ENCODE data around the gene NDST1.

Gene NDST1

GRCh38 chr5:150481972-150482406, 25.9 kb upstream of the NDST1 start:
- ATAC-seq: no peak
- TF ChIP-seq ESRRG (CRISPR knock-in tag; IDR thresholded peaks at IDR 0.05) (no peak), ZNF565 (CRISPR knock-in tag; conservative IDR thresholded peaks at IDR 0.05; ENCODE audit: low read depth) (no peak), BACH2 (CRISPR knock-in tag; IDR thresholded peaks at IDR 0.05; ENCODE audit: borderline replicate concordance) (no peak), CSRNP3 (CRISPR knock-in tag; IDR thresholded peaks at IDR 0.05) (no peak), PPARA (CRISPR knock-in tag; IDR thresholded peaks at IDR 0.05; ENCODE audit: borderline replicate concordance) (no peak), SNAI2 (CRISPR knock-in tag; IDR thresholded peaks at IDR 0.05) (no peak)

- no peak for TF ChIP-seq ZNF70 (CRISPR knock-in tag; IDR thresholded peaks at IDR 0.05)
- no peak for TF ChIP-seq ZNF8 (CRISPR knock-in tag; IDR thresholded peaks at IDR 0.05)
- TF ChIP-seq PPARA (CRISPR knock-in tag; IDR thresholded peaks at IDR 0.05; ENCODE audit: borderline replicate concordance): no peak
- TF ChIP-seq ZNF565 (CRISPR knock-in tag; conservative IDR thresholded peaks at IDR 0.05; ENCODE audit: low read depth): no peak
- no peak for TF ChIP-seq SNAI2 (CRISPR knock-in tag; IDR thresholded peaks at IDR 0.05)
- TF ChIP-seq ESRRG (CRISPR knock-in tag; IDR thresholded peaks at IDR 0.05): no peak
- no peak for TF ChIP-seq GLIS3 (CRISPR knock-in tag; IDR thresholded peaks at IDR 0.05)
- no peak for TF ChIP-seq PATZ1 (CRISPR knock-in tag; IDR thresholded peaks at IDR 0.05; ENCODE audit: borderline replicate concordance)
- TF ChIP-seq CSDC2 (CRISPR knock-in tag; IDR thresholded peaks at IDR 0.05): no peak
- TF ChIP-seq RARB (CRISPR knock-in tag; IDR thresholded peaks at IDR 0.05): no peak
- TF ChIP-seq ZFP30 (CRISPR knock-in tag; IDR thresholded peaks at IDR 0.05): no peak
- no peak for TF ChIP-seq TSHZ2 (CRISPR knock-in tag; IDR thresholded peaks at IDR 0.05)
- no peak for TF ChIP-seq BACH2 (CRISPR knock-in tag; IDR thresholded peaks at IDR 0.05; ENCODE audit: borderline replicate concordance)
- TF ChIP-seq TCF4 (CRISPR knock-in tag; IDR thresholded peaks at IDR 0.05; ENCODE audit: borderline replicate concordance): no peak
- no peak for TF ChIP-seq CREB5 (CRISPR knock-in tag; IDR thresholded peaks at IDR 0.05; ENCODE audit: low read depth)
- no peak for TF ChIP-seq CSRNP3 (CRISPR knock-in tag; IDR thresholded peaks at IDR 0.05)
- no peak for TF ChIP-seq ZC3H10 (CRISPR knock-in tag; IDR thresholded peaks at IDR 0.05)
- TF ChIP-seq ISL1 (CRISPR knock-in tag; IDR thresholded peaks at IDR 0.05): no peak
- no peak for TF ChIP-seq ARNTL (CRISPR knock-in tag; IDR thresholded peaks at IDR 0.05; ENCODE audit: borderline replicate concordance, low read depth)
- no peak for TF ChIP-seq TOX (CRISPR knock-in tag; IDR thresholded peaks at IDR 0.05; ENCODE audit: borderline replicate concordance)
- peak; percentile 5; the same call in 2 of the 3 replicates for ATAC-seq
Observed at GRCh38 chr5:150484964-150485692, 22.8 kb upstream of the NDST1 start.

Measured in SK-N-SH treated with all-trans-retinoic acid at 6 μM for 48 hours (cell line).